T-helper 1 cell (primary cell): ENCODE measurements around the gene TCF7L2.

ENCODE experiments used
- DNase-seq, 5 donors: peaks; one replicate each; pipeline ENCODE4 v3.0.0-alpha.2; 2012 to 2020
- total RNA-seq, 4 donors: gene quantifications; one replicate each; lab custom pipeline; 2026; lab: John Stamatoyannopoulos, UW

Gene TCF7L2
- 1.5 to 4.9 (median 2.3) reads per million in 4 donors for total RNA-seq

DNA sequence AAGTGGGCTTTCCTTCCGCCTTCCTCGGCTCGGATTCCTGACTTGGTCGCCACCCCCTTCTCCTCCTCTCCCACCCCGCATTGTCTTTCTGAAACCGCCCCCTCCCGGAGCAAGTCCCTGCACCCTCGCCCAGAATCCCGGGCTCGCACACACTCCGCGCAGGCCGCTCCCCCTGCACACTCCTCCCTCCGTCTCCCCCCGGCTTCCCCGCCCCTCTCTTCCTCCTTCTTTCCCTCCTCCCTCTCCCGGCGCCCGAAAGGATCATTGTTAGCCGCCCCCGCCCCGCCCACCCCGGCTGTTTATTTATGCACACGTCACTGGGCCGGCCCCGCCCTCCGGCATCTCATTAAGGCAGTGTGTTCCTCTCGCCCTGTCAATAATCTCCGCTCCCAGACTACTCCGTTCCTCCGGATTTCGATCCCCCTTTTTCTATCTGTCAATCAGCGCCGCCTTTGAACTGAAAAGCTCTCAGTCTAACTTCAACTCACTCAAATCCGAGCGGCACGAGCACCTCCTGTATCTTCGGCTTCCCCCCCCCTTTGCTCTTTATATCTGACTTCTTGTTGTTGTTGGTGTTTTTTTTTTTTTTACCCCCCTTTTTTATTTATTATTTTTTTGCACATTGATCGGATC lies at the start of gene TCF7L2:
TCF7L2 (plus strand) TSS at position 373 of the 633 bp plus-strand sequence. CDS start 510 bp downstream, outside the sequence.
- peak; percentile 30 to 61 (median 53) for DNase-seq

DNA sequence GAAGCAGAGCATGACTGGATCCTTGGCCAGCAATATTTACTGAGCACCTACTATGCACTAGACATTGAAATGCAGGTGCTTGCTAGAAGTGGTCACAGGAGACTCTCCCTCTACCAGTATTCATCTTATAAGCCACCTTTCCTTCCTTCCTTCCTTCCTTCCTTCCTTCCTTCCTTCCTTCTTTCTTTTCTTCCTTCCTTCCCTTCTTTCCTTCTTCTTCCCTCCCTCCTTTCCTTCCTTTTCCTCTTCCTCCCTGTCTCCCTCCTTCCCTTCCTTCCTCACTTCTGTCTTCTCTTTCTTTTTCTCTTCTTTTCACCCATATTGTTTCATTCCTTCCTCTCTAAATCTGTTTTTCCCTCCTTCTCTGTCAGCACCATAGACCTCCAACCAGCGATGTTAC lies 47.3 kb upstream of the TCF7L2 start:
- no peak for DNase-seq

DNA sequence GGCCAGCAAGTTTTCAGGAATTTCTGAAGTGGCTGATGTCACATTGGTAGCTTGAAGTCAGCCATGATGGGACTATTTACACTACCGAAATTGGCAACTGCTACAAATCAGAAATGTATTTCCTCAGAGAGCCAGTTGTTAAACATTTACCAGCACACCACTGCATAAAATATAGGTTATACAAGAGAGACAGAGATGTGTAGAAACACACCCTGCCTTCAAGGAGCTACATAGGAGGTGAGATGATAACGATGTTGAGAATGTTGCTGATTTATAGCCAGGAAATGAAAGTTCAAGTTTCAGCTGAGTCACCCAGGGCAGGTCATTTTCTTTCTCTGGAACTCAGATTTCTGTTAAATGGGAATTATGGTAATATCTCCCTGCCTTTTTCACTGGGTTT lies 46.0 kb upstream of the TCF7L2 start:
- DNase-seq, result no peak

DNA sequence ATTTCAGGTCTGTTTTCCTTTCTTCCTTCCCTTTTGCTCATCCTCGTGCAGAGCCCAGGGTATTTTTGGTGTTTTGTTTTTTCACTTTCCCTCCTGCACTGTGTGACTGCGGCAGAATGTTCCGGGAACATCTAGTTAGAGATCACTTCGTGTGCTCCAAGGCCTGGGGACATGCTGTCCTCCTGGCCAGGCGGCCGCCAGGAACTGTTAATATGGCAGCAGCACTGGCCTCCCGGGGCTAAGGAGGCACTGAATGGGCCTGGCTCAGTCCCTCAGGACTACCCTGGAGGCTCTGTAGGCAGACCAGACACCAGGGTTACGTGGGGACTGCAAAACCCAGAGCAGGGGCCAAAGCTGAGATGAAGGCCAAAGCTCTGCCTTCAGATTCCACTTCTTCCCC lies 43.1 kb upstream of the TCF7L2 start:
- no peak for DNase-seq

DNA sequence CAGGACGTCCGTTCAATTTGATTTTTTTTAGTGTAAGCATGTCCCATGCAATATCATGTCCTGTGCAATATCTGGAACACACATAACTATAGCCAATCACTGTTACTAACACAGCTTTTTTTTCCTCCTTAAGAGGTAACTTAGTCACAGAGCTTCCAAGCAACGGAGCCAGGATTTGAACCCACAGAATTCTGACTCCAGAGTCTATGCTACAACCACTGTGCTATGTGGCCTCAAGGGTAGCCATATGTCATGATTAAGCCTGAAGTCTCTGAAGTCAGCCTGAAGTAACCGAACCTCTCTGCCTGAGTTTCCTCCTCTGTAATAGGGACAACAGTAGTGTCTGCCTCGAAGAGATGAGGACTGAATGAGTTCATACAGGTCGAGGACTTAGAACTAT lies 42.2 kb upstream of the TCF7L2 start:
- DNase-seq, result no peak

DNA sequence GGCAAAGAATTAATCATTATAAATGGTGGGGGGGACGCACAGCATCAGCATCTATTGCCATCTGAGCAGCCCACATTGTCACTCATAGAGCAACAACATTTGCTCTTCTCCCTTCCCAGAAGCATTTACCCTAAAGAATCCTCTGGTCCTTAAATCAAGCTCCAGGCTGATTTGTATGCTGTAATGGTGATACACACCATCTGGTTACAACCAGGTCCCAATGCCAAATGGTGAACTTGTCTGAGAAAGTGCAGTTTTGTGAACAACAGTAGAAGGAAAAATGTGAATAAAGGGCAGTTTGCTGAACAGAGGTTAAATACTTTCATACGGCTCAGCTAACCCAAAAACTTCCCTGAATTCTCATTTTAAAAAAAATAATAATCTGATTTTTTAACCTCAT lies 38.8 kb upstream of the TCF7L2 start:
- DNase-seq, result no peak

DNA sequence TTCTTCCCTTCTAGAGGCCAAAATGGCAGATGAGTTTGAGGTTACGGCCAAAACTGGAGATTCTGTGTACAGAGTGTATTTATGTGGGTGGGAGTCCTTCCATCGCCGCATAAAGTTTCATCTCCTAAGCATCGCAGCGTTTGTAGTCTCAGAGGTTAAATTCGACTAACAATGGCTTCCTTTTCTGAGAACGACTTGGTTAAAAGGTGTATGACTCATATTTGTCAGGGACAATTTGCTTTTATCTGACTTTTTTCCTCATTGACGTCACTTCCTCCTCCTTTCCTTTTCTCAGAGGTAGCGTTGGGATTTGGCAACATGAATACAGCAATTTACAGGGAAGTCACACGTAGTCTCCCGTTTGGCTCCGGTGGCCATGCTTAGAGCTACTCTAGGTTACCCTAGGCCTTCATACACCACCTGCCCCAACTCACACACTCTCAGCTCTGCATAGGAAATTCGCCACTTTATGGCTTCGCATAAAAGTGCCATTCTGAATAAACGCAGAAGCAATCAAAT lies 37.6 kb upstream of the TCF7L2 start:
- no peak for DNase-seq

DNA sequence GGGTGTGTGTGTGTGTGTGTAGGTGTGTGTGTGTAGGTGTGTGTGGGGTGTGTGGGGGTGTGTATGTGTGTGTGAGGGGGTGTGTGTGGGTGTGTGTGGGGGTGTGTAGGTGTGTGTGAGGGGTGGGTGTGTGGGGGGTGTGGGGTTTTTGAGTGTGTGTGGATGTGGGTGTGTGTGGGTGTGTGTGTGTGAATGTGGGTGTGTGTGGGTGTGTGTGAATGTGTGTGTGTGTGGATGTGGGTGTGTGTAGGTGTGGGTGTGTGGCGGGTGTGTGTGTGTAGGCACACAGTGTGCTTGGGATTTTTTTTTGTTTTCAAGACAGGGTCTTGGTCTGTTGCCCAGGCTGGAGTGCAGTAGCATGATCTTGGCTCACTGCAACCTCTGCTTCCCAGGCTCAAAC lies 36.8 kb upstream of the TCF7L2 start:
- no peak for DNase-seq

DNA sequence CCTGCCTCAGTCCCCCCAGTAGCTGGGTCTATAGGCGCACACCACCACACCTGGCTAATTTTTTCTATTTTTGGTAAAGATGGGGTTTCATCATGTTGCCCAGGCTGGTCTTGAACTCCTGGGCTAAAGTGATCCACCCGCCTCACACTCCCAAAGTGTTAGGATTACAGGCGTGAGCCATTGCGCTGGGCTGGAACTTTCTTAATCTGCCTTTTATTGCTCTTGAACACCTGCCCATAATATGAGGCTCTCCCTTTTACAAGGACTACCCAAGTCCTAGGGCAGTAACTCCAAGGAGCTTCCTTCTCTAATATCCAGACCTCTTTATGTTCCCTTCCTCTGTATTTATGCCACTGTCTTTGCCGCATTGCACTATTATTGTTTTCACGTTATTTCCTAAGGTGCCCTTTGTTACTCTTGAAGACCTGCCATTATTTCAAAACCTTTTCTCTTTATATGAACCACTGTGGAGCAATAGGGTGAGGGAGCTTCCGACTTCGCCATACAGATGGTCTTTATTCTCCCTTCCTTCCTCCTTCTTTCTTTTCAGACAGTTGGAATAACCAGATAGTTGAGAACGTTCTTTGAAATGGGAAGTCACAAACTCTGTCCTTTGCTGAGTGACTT lies 36.3 kb upstream of the TCF7L2 start:
- no peak for DNase-seq

DNA sequence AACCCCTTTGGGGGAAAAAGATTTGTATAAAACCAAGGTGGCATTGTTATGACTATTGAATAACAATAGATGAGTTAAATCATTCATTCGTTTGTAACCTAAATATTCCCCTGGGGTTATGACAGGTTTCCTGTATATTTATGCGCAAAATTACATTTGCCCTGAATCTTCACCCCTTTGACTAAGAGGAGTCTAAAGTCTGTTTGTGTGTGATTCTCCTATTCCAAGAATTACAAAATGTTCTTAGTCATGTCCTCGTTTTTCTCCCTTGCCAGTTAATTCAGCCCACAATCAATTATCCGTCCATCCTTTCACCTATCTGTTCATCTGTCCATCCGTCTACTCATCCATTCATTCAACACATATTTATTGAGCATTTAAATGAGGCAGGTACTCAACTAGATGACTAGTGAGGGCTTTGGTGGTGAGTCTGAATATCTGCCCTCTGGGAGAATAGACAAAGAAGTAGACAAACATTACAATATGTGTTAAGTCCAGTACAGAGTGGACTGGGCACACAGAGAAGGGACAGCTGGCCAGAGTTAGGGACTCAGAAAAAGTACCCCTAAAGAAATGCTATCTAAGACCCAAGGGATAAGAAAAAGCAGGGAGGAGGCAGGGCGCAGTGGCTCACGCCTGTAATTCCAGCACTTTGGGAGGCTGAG lies 35.6 kb upstream of the TCF7L2 start:
- DNase-seq, result no peak

DNA sequence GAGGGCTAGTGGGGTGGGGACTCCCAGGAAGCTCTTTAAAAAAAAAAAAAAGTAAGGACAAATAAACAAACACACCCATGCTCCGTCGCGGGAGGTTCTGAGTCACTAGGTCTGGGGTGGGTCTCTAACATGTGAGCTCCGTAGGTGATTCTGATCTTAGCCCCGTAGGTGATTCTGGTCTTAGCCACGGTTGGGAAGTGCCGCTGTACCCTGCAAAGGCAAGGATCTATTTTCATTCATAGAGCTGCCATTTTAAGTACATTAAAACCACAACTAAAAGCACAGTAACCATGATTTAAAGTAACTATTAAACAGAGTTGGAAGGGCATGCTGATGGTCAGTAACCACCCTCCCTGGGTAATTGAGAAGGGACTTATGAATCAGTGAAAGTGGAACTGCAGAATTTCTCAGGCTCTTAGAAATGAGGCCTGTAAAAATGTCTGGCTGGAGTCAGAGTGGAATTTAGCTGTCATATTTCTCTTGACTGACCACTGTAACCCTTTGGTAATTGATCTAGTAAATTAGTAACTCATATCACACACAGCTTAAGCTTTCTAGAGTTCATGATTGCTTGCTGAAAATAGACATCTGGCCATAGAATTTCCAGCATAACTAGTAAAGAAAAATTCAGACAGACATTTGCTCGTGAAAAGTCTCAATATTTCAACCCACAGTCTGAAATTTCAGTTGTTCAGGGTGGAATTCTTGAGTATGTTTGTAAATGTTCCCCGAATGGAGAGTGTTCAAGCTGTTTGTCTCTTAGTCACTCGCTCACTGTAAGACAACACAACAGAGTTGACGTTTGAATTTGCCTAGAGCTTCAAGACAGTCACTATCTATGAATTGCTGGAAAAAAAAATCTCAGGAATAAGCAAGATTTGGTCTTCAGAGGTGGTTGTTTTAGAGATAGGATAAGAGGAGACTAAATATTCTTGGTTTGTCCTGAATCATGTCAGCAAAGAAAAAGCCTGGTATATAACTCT lies 34.2 kb upstream of the TCF7L2 start:
- DNase-seq, result no peak

DNA sequence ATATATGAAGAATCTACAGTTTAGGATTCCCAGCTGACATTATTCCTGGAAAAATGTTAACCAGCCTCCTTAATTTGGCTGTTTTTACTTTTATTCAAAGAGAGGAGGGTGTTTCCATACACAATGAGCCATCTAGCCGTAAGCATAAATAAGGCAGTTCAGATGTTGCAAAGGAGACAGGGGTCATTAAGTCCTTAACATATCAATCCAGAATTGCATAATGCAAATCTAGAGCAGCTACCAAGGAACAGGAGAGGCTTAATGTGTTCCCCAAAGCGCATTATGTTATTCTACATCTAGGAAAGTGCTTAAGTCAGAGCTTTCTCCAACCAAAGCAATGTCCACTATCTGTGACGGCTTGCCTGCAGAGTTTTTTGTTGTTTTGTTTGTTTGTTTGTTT lies 32.4 kb upstream of the TCF7L2 start:
- no peak for DNase-seq

DNA sequence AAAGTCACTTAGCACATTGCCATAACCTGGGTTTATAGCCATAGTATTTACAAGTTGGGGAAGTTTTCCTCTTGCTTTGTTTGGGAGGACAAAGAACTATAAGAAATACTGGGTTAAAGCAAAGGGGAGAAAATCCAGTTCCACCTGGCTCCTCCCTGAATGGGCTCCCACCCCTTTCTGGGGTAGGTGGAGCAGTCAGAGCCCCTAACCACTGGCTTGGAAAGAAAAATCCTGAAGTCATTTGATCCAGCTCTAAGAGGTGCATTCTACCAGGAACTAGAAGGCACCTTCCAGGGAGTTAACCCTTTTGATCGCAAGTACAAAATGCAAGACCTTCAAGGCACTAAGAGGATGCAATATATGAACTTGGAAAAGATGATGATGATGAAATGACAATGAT lies 31.3 kb upstream of the TCF7L2 start:
- no peak for DNase-seq

DNA sequence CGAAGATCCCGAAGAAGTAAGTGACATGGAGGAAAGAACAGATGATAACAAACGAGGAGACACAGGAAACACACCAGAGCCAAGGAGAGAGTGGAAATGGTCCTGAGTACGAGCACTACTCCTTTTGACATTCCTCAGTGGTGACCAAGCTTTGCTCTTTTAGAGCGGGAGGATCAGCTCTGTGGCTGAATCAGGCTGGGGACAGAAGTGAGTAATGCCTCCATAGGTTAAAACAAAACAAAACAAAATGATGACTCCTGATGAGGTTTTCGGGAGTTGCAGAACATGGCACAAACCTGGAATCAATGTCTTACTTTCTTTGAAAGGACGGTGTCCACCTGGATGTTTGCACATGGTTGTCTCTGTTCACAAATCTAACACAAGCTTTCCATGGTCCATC lies 30.3 kb upstream of the TCF7L2 start:
- no peak for DNase-seq

DNA sequence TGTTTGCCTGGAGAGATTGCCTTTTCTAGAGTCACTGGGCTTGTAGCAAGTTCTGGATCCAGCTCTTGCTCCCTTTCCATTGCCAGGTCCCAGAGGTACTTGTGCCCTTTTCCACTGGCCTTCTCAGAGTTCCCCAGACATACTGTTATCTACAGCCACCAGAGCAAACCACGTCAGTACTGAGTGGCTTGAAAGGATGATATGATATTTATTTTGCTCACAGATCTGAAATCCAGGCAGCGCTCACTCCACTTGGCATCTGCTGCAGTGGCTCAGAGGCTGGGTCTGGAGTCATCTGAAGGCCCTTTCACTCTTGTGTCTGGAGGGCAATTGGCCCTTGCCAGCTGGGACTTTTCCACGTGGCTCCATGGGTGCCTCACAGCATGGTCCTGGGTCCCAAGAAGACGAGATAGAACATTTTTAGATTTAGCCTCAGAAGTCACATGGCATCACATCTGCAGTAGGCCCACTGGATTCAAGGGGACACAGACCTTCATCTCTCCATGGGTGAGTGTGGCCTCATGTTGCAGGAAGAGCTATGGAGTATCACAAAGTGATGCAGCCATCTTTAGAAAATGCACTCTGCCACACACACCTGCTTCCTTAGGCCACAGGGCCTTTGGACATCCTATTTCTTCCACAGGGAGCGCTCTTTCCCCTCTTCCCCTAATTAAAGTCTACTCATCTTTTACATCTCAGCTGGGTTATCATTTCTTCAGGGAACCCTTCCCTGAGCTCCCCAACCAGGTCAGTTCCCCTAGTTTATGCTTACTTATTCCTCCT lies 22.9 kb upstream of the TCF7L2 start:
- no peak for DNase-seq

DNA sequence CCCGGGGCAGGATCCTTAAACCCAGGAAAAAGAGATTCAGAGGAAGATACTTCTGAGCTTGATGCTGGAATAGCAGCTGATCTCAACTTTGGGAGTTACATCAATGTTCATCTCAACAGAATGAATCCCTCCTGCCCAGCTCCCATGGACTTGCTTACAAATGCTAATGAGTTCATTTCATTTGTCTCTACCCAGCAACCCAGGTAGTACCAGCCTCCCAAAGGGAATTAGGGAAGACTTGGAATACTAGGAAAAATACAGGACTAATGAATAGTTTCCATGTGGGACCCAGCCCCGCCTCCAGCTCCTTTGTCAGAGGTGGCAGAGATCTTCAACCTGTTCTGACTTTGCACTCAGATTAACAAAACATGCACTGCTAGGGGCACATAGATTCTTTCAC lies 22.1 kb upstream of the TCF7L2 start:
- DNase-seq, result no peak

DNA sequence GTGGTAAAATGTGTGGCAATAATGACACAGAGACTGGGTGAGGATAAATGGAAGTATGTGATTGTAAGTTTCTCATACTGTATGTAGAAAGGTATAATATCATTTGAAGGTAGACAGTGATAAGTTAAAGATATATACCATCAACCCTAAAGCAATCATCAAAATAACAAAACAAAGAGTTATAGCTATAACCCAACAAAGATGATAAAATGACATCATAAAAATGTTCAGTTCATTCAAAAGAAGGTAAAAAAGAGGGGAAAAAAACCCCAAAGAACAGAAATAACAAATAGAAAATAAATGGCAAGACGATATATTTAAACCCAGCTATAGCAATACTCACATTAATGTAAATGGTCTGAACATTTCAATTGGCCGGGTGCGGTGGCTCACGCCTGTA lies 17.4 kb upstream of the TCF7L2 start:
- no peak for DNase-seq

DNA sequence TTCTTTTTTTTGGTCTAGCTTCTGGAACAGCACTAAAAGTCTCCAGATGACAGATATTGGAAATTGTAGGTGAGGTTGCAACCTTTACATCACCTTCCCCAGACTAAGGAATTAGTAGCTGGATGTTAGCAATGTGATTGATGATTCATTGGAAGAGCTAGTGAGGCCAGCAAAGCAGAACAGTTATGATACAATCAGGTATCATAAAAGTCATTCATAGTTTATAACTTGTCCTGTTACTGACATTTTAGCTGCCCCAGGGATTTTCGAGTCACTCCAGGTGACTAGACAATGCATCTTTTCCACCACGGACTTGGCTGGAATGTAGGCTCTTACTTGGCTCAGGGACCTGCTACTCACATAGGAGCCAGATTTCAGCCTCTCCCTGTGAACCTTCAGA lies 15.9 kb upstream of the TCF7L2 start:
- DNase-seq, result no peak

DNA sequence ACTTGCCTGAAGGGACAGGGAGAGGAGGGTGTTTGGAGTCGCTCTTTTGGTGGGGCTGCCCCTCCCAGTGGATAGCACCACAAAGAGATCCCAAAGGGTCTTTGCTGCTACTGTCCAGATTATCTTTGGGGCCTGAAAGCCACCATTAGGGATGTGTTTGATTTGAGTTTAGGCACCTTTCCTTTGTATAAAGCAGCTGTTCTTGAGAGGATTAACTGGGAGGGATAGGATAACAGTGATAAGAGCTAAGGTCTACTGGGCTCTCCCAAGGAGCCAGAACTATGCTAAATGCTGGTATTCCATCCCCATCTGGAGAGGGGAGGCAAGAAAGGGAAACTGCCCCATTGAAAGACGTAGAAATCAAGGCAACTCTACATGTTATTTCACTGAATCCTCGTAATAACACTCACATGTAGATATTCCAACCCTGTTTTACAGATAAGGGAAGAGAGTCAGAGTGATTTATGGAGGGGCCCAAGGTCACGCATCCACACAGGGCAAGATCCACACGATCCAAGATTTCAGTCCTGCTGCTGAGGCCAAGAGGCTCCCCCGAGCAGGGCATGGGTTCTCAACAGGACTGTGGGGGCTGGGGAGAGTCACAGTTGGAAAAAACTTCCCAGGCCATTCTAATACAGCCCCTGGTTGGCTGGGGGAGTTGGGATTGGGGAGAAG lies 11.1 kb upstream of the TCF7L2 start:
- no peak for DNase-seq

DNA sequence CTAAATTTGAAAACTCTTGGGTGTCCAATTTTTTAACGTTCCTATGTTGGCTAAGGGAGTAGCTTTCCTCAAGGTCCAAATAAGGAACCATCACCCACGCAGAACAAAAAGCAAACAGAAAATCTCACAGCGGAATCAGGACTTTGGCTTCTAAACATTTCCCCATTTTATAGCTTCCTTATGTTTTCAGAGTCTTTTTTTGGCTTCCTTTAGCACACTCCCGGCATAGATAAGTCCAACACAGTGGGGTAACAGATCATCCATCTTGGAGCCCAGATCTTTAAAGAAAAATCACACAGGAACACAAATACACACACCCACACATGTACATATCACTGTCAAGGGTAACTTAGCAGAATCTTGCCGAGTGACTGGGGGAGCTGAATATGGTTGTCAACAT lies 4.2 kb upstream of the TCF7L2 start:
- DNase-seq, result no peak

DNA sequence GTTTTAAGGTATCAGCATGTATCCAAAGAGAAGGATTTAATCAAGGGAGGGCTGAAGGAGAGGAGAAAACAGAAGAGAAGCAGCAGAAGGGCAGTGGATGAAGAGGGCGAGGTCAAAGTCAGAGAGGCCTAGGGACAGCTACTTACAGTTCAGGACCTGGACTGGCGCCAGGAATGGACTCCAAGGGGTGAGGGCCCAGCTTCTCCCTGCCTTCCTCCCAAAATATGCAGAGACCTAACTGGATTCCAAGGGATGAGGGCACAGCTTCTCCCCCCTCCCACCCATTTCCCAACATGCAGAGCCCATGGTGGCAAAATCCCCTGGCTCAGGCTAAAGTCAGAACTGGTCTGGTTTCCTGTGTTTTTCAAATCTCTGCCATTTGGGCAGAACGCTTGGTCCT lies 3.4 kb upstream of the TCF7L2 start:
- no peak for DNase-seq
